GM21717 (cell line): Measurements from ENCODE around the gene LRRN2.

ENCODE experiments used
- ATAC-seq: cut with Tn5 transposase; IDR thresholded peaks from one replicate; pipeline ENCODE4 v1.9.1; 2021; ENCODE audit warnings: mild to moderate bottlenecking, moderate library complexity; ENCODE audit not compliant: unreplicated experiment

The LRRN2 gene

DNA sequence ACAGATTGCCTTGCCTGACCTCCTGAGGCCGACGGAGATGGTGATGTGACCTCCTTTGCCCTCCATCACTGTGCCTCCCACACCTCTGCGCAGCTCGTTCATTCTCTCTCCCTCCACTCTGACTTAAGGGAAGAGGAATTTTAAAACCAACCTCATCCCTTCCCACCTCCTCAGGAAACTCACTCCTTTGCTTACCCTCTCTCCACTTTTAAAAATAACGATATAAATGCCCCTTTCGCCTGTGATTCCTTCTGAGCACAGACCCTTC is 21.2 kb downstream of the LRRN2 start:
- ATAC-seq: no peak

DNA sequence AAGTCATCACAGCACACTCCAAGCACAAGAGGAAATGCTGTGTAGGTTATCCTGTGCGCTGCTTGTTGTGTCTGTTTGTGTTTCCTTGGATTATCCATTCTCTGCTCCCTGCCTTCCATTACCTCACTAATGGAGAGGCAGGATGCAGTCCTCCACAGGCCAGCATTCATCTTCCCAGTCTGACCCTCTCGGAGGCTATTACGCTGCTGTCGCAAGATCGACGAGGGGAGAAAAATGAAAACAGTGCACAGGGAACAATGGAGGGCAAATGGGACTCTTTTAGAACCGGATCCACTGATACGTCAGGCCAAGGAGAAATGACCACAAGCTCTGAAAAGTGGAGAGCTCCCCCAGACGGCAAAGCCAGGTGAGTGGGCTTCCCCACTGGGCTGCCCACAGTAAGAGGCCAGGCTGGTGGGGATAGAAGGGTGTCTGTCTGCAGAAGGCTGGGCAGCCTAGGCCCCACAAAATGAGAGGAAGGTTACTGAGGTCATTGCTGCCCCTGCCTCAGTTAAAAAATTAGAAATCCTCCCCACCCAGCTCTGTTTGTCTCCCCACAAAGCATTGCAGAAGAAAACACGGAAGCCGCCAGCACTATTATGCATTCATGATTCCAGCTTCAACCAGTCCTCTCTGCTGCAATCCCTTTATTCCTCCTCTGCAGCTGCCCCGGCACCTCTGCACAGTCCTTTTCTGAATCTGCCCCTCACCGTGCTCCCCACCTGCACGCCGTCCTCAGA is 21.7 kb downstream of the LRRN2 start:
- no peak for ATAC-seq

DNA sequence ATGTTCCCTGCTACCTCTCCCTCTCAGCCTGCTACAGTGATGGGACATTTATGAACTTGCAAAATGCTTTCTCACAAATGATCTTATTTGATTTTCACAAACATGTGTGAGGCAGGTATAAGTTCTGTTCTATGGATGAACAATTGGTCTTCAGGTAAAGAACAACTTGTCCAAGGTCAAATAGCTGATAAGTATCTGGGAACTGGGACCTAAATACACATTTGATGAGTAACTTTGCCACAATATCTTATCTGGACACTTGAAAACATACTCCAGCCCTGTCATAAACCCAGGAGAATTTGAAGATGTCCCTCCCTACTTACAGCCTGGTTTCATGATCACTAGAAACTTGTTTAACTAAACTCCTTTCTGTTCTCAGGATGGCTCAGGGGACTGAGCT is 23.0 kb downstream of the LRRN2 start:
- no peak for ATAC-seq

DNA sequence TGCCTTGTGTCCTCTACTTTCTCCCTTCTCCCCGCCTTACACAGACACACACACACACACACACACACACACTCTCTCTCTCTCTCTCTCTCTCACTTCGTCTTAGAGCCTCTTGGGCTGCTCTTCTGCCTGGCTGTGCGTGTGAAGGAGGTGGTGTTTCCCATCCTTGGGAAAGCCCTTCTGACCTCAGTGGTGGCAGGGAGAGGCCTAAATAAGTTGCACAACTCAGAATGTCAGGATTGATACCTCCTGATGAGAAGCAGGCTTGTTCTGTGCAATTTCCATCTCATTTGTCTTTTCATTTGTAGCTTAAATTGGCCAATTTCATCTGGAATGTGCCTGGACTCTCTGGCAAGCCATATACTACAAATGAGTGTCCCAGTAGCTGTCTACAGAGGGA is 25.0 kb downstream of the LRRN2 start:
- ATAC-seq: no peak

DNA sequence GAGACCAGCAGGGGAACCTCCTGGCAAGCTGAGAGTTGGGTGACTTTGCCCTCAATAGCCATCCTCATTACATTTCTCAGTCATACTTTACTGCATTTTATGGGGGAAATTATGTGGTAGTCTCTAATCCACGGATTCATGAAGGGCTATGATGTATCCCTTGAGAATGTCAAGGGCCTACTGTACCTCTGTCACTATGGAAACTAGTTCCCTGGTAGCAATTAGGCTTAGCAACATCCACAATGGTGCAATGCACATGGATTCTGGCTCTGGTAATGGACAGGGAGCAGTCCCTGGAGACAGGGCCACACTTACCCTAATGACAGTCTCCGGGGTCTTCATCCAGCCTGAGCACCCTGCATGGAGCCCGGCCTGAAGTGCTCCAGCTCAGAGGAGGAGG is 26.5 kb downstream of the LRRN2 start:
- no peak for ATAC-seq

DNA sequence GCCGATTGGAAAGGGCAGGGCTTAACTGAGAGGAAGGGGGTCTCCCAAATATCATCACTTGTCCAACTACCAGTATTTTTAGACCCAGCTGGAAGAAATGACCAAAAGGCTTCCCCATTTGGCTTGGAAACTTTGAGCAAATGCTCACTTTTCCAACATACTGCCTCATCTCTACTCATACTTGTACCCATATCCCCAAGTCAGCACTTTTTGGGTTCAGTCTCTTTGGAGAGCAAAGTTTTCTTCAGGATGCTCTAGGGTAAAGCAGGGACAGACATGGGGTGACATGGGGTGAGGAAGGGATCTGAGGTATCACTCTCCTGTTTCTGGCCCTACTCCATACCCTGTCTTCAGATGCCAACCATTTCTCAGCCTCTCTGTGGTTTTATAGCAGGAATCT is 27.2 kb downstream of the LRRN2 start:
- ATAC-seq: no peak

DNA sequence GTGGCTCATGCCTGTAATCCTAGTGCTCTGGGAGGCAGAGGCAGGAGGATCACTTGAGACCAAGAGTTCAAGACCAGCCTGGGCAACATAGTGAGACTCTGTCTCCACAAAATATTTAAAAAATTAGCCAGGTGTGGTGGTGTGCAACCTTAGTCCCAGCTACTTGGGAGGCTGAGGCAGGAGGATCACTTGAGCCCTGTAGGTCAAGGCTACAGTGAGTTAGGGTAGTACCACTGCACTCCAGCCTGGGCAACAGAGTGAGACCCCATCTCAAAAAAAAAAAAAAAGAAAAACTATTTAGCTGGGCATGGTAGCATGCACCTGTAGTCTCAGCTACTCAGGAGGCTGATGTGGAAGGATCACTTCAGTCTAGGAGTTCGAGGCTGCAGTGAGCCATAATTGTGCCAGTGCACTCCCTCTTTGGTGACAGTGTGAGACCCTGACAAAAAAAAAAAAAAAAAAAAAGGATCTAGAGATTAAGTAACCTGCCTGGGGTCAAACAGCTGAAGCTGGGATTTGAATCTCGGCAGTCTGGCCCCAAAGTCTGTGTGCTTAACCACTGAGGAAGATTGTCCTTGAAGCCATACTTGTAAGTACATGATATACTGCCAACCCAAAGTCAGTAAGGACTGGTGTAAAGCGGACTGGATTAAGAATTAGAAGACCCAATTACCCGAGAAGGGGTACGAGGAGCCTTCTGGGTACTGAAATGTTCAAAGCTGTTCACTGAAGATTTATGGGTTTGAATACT is 31.8 kb downstream of the LRRN2 start:
- ATAC-seq: no peak

DNA sequence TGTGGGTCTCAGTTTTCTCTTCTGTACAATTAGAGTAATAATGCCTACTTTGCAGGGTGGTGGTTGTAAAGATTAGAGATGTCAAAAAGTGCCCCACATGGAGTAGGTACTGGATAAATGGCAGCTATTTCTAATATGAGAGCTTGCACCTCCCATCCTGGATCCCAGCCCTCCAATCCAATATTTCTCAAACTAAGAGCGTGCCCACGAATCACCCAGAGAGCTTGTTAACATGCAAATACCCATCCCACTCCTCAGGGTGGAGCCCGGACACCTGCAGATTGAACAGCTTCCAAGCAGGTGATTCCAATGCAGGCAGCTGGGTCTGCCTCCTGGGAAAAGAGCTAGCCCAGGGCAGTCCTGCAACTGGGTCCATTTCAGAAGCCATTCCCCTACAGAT is 33.0 kb downstream of the LRRN2 start:
- no peak for ATAC-seq

DNA sequence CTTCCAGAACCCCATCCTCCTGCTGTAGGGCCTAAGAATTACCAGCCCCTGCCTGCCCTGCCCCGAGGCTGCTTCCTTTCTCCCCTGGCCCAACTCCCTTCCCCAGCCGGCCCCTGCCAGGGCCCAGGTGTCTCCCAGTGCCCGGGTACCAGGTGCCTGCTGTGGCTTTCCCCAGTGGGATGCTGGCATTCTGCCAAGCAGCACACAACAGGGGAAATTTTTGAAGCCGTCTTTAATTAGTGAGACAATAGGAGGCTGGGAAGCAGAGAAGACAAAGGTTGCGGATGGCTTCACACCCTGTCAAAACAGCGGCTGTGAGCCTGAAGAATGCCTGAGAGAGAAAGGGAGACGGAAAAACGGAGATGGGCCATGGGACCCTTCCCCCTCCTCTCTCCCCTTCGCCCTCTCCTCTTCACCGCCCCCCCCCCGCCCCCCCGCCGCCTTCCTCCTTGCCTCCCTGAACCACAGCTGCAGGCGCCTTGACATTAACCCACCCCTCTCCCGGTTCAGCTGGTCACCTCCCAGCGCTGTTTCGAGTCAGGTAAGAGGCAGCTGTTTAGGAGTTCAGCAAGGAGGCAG is 33.6 kb downstream of the LRRN2 start:
- ATAC-seq: no peak

DNA sequence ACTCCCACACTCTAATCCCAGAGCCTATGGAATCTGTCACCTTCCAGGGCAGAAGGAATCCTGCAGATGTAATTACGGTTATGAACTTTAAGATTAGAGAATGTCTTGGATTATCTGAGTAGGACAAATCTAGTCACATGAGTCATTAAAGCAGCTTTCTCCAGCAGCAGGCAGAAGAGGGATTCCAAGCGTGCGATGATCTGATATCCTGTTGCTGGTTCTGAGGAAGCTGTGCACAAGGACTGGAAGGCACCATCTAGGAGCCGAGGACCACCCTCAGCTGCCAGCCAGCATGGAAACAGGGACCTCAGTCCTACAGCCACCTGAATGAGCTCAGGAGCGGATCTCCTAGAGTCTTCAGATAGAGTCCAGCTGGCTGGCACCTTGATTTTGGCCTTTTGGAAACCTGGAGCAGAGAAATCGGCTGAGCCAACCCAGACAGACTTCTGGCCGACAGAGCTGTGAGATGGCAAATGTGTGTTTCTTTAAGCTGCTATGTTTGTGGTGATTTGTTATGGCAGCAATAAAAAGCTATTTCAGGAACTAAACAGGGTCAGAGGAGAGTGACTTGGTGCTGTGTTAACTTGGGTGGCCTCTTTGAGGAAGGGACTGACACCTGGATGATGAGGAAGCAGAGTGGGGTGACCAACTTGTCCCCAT is 34.5 kb downstream of the LRRN2 start:
- ATAC-seq: no peak

DNA sequence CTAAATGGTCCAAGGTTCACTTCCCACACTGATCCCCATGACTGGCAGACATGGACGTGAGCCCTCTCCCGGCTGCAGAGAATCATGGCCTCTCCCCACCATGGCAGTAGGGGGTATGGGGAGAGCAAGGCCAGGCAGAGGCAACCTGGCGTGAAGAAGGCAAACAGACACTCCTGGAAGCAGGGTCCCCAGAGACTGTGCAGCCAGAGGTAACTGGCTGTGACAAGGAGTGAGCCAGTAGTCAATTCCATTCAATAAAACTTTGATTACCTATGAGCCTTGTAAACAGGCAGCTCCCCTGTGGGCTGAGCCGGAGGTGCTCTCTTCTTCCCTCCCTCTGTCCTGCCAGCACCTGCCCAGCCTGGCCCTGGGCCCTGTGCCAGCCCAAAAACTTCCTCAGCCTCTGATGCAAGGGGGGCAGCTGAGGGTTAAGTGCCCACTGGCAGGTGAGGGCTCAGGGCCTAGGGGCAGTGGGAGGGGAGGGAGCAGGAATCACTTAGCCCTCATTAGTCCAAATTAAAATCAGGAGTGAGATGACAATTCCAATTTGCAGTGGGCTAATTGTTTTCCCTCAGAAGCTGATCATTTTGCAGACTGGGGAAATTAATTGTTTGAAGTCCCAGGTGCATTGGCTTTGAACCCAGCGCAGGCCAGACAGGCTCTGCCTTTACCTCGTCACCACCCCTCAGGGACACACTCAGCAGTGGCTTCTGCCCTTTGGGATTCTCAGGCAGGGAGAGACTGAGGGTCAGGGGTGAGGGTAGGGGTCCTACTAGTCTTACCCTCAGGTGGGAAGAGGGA is 35.6 kb downstream of the LRRN2 start:
- no peak for ATAC-seq

DNA sequence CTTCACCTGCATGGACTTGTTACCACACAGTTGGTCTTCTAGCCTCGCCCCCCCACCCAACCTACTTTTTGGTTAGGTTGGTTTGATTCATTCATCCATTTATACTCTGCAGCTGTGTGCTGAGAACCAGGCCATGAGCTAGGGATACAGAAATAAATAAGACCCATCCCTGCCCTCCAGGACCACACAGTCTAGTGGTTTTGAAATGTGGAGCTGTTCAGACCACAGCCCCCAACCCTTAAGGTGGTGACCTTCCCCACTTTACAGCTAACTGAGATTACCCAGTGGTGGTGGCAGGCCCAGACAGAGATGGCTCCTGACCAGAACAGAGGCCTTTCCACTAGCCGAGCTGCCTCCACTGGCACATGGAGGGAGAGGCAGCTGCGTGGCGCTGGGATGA is 37.0 kb downstream of the LRRN2 start:
- no peak for ATAC-seq

DNA sequence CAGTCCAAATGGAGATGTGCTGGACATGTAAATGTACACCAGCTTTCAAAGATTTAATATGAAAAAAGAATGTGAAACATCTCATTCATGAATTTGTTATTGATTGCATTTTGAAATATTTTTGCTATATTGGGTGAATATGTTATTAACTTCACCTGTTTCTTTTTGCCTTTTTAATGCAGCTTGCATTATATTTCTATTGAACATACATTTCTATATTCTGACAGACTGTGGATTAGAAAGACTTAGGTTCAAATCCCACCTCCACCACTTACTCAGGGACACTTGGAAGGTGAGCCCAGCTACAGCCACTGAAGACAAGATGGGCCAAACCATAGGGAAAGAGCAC is 37.8 kb downstream of the LRRN2 start:
- ATAC-seq: no peak

DNA sequence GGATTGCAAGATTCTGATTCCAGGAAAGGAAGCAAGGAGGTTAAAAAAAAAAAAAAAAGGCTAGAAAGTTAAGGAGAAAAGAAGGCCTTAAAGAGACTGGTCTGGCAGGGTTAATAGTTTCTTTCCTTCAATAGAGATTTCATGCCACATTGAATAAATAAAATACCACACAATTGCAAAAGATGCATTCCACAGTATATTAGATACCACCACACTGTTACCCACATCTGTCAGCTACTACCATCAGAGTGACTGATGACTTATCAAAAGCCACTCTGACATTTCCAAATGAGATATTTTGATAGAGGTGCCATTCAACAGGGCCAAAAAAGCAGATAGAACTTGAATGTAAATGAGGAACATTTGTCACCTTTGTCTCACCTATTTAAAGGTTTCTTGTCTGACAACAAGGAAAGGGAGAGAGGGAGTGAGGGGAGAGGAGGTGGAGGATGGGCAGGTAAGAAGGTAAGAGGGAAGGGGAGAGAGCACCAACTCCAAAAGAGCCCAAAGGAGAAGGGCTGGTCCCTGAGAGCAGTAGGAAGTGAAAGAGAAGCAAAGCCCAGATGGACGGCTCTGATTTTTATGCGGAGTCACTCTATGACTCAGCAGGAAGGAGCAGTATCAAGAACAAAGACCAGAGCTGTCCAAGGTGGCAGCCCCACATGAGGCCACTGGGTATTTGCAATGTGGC is 38.3 kb downstream of the LRRN2 start:
- no peak for ATAC-seq

DNA sequence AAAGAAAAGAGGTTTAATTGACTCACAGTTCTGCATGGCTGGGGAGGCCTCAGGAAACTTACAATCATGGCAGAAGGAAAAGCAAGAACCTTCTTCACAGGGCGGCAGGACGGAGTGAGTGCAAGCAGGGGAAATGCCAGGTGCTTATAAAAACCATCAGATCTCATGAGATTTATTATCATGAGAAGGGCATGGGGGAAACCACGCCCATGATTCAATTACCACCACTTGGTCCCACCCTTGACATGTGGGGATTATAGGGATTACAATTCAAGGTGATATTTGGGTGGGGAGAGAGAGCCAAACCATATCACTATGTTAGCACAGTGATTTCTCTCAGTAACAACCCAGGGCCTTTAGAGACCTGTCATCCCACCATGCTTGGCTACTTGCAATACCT is 39.9 kb downstream of the LRRN2 start:
- no peak for ATAC-seq

DNA sequence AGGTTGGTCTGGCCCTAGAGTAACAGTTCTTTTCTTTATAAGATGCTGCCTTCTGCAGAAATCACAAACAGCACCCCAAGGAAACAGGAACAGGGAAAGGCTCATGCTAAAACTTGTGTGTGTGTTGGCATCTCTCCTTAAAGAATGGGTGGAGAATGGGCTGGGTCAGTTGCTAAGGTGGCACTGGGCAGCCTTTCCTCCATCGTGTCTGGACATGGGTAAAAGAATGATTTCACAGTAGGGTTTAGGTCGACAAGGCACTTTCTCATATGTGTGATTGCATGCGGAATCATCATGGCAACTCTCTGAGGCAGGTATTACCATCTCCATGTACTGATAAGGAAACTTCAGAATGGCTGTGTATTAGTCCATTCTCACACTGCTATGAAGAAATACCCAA is 40.3 kb downstream of the LRRN2 start:
- no peak for ATAC-seq

DNA sequence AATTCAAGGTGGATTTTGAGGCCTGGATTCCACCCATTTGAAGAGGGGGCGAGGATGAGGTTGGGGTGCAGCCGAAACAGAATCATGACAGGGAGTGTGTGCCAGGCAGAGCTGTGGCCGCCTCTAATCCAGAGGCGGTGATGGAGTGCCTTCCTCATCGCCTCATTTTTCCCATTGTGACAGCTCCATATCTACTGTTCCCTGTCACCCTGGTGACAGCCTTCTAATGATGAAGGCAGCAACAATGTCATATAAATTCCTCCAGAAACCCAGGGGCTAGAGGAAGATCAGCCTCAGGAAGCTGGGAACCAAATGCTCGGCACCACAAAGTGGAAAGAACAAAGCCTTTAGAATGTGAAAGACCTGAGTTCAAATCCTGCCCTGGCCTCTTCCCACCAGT is 42.0 kb downstream of the LRRN2 start:
- no peak for ATAC-seq

DNA sequence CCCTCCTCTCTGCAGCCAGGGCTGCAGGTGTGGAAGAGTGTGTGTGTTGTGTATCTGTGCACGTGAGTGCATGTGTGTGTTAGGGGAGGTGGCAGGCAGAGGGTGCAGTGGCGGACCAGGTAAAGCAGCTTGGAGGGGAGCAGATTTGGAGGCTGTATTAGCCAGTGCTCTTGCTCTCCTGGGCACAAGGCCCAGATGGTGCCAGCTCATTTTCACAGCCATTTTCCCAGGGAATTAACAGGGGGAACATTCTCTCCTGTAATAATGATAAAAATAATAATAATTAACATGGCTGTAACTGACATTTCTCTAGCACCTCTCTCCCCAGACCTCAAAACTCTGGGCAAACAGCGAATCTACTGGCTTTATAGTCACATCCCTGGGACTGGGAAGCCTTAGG is 43.6 kb downstream of the LRRN2 start:
- ATAC-seq: no peak

DNA sequence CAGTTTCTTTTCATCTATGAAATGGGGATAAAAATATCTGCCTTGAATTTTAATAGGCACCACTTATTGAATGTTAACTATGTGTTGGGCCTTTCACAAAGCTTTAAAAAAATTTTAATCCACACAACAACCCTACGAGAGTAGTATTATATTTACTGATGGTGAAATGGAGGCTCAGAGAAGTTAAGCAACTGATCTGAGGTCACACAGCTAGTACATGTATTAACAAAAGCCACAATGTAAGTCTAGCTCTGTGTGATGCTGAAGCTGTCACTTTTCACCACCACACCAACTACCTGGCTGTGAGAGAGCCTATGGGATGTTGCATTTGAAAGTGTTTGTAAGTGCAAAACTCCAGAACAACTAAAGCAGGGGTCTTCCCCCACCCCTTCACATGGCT is 44.1 kb downstream of the LRRN2 start:
- ATAC-seq: no peak

DNA sequence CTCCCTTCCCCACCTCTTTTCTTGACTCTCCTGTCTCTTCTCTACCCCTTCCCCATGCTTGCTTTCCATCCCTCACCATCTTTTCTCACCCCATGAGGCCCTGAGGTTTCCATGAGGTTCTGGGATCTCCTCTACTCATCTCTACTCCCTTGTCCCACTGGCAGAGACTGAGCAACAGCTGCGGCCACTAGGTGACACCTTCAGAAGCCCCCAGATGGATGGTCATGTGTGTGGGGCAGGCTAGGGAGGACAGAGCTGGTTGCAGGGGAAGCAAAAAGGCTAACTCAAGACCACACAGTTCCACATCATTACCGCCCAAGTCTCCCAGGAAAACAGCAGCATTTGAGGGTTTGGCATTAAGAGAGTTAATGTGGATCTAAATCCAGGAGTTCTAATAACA is 45.0 kb downstream of the LRRN2 start:
- ATAC-seq: no peak
